ENCODE measurements around the gene CH25H.

The CH25H gene

DNA sequence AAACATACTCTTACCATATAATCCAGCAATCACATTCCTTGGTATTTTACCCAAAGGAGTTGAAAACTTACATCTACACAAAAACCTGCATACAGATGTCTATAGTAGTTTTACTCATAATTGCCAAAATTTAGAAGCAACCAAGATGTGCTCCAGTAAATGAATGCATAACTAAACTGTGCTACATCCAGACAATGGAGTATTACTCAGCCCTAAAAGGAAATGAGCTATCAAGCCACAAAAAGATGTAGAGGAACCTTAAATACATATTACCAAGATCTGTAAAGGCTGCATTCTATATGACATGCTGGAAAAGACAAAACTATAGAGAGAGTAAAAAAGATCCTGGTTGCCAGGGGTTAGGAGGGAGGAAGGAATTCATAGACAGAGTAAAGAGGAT is 21.8 kb upstream of the CH25H start:
- DNase-seq = no peak

DNA sequence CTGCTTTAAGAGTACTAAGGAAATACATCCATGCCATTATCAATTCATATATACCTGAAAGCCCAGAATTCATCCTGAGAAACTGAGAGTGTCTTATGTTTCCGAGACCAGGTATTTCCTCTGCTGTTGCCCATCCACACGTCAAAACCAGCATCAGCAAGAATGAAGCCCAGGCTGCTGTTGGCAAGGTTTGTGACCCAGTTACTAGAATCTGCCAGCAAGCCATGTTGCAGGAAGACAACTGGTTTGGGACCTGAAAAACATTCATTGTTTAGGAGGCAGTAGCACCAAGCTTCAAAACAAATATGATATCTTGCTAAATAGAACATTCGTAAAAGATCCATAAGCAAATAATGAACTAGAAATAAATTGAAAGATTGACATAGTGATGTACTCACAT is 21.0 kb upstream of the CH25H start:
- DNase-seq = no peak

DNA sequence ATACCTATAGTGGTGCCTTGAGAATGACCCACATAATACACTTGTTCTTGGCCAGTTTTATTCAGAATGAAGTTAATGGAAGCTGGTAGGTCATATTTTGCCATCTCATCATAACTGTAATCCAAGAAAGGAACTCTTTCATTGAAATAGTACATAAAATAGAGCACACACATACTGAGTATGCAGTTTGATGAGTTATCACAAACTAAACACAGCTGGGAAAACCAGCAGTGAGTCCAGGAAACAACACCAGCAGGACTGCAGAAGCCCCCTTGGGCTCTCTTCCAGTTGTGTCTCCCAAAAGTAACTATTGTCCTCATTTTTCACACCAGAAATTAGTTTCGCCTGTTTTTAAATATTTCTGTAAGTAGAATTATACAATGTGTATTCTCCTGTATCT is 19.8 kb upstream of the CH25H start:
- DNase-seq = no peak

DNA sequence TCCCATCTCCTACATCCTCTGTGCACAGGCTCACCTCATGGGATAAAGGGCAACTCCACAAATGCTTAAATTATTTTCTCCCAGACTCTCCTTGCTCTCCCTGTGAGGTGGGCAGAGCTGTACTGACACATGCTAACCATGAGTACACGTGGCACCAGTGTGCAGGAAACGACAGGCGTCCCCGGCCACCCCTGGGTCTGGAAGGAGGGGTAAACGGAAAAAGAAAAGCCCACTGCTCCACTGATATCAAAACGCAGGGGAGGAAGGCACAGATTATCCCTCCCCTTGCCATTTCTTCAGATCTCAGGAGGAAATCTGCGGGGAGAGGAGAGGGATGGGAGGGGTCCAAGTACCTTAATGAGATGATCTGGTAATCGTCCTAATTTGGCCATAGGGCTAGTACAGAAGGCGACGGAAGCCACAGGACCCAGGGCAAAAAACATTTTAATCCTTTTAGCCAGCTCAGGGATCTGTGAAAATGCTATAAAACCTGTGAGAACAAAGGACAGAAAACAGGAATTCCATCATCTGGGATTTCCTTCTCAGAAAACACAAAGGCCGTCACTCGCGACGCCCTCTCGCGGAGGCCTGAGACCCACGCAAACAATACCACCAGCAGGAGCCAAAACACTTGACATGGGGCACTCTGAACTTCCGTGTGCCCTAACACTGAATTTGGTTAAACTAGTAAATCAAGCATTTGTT is 17.8 kb upstream of the CH25H start:
- no peak for DNase-seq

DNA sequence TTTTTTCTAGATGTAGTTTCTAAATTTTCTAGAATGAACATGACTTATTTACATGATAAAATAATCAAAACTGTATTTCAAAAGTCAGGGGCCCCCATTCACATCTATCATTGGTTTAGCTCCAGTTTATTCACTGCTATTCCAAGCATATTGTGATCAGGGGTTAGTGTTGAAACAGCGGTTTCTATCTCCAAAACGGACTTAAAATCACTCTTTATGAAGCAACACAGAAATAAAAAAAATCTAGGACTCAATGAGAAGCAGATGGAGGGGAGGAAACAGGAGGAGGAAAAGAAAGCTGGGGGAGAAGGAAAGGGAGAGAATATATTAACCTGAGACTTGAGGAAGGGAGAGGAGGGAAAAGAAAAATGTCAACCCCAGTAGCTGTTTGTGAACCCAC is 14.8 kb upstream of the CH25H start:
- no peak for DNase-seq

DNA sequence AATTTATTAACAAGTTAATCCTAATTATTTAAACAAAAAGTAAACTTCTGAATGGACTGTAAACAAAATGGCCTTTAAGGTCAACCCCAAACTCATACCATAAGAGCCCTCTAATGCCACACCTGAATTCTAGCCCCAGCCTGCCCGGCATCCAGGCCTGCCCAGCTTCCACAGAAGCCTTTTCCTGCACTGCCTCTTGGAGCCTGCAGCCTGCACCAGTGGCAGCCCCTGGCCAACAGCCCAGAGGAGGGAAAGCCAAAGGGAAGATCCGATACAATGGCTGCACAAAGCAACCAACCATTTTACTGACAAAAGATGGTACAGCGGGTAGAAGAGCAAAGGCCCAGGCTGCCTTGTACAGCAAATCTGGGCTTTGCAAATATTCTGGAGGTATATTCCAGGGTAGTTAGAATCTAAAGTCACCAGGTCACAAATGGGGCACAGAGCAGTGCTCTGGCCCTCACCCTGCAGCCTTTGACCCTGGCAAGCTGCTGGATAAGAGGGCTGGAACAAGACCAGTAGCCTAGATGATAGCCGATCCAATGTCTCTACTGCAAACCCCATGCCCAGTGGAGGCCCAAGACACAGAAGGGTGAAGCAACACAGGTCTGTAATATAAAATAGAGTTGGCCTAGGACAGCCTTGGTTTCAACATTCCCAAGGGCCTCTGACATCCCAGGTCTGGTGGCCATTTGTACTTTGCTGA is 12.5 kb upstream of the CH25H start:
- no peak for DNase-seq

DNA sequence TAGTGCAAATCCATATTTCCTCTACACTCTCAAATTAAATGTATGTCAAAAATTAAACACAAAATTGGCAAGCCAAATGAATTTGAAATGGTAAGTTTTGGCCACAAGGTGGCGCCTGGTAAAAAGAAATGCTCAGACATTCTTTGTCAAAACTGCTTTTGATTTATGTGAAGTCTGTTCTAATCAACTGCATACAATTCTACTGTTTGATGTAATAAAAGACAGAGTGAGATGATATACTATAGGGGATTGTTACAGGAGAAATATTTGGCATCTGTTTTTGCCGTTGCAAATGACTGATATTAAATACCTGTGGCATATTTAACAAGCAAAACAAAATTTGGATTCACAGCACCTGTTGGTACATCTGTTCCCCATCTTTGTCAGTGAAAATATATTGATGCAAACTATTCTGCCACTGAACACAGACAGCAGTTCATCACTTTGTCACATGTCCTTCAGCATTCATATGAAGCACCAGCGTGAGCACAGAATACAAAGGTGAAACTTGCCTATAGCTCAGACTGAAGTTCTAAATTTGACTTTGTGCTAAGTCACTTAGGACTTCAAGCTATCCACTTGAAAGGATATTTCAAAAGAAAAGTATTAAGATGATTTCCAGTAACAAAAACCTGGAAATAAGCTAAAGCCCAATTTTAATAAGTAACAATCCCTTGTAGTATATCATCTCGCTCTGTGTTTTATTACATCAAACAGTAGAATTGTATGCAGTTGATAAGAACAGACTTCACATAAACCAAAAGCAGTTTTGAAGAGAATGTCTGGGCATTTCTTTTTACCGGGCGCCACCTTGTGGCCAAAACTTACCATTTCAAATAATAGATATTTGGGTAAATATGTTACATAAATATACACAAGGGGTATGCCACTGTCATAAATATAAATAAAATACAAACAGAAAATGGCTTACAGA is 10.2 kb upstream of the CH25H start:
- peak; percentile 85 for DNase-seq

DNA sequence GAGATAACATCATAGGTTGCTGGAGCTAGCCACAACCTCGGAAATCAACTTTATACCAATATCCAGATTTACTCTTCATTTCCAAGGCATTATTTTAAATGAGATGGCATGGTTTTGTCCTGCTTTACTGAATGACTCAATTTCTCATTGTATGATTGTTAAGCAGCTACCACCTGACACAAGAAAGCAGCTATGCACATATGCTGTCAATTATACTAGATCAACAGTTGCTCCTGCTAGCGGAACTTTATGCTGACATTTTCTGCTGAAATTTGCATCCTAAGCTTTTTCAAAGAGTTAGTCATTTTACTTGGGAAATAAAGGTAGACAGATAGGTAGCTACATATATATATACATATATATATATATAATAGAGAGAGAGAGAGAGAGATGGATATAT is 8.9 kb upstream of the CH25H start:
- DNase-seq = no peak

DNA sequence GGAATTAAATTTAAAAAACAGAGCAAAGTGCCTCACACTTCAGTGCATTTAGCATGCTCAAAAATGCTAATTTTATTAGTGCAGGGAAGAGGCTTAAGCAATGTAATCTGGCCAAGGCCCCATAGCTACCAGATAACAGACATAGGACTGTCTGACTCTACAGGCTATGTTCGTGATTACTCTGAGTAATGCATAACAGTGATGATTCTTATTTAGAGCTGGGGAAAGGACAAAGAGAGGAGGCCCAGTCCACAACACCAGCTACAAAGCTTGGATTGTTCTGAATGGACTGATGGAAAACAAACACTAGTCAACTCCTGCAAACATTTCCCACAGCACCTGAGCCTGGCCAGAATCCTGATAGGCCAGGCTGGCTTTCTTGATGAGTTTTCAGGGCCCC is 8.4 kb upstream of the CH25H start:
- no peak for DNase-seq

DNA sequence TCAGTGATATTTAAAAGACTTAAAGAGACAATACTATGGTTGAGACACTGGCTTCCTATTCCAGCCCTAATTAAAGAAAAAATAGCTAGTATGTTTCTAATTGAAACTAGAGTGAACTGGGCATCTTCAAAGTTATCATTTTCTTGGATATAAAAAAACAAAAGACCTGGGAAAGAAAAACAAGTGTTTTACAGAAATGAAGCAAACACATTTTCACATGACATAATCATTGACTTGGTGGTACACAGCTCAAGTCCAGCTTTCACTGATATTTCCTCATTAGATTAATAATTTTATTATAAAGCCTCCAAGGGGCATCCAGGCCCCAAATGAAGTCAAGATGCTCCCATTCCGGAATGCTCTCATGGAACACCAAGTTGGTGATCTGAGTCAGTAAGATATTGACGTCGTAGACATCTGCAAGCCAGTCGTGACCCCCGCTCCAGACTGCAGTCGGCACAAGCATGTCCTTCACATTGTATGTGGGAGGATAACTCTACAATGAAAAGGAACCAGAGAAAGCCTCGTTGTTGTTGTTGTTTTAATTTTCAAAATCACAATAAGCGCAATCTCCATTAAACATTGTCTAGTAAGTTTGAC is 7.5 kb upstream of the CH25H start:
- no peak for DNase-seq

DNA sequence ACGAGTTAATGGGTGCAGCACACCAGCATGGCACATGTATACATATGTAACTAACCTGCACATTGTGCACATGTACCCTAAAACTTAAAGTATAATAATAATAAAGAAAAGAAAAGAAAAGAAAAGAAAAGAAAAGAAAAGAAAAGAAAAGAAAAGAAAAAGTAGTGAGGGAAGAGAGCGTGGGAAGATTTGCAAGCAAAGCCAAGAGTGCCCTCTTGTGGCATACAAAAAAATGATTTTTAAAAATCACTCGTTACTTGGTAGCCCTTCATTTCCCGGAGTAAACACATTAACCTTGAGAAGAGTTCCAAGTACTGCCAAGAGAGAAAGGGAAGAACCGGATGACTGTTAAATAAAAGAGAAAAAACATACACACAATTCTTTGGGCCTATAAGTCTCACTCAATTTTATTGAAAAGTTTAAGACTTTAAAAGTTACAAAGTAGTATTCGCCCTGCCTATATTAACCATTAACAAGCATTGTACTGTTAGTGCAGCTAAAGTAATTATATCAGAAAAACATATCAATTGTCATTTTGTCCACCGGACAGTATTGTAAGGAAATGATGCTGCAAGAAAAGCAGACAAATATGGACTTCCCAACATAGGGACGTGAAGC is 6.2 kb upstream of the CH25H start:
- DNase-seq = peak; percentile 69

DNA sequence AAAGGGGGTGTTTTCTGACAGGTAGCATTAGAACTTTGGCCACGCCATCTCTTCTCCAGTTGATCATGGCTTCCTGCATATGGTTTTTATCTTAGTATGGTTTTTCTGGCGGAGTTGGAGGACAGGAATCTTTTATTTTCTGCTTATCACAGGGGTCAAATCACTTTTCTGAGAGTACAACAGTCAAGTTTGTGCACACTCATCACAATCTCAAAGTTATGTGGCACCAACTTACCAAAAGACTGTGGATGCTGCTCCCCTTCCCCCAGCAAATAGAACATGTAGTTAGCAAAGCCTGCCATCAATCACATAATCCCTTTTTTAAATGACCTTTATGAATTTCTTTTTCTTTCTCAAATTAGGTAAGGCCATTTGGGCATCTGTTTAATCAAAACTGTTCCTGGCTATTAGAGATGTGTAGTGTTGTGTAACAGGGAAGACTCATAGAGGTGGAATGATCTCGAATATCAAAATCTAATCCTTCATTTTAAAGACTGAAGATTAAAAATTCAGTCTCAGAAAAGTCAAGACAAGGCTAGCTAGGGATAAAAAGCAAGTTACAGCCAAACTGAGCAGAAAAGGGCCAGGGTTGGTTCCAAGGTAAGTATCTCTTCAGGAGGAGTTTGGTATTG is 3.8 kb upstream of the CH25H start:
- DNase-seq = no peak

DNA sequence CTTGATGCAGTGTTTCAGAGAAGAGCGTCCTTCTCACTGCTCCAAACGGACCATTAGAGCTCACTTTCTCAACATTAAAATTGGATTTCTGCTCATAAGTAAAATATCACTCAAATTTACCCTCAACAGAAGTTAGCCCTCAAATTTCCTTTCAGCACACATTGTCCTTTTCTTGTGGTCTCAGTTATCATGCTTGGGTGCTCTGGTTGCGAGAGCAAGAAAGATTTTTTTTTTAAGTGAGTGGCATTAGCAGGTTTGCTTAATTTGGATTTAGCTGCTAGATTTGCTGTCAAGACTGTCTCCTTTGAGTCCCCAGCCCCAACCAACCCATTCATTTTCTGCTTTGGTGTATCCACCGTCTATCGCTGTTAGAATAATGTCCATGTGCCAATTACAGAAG is 2.6 kb upstream of the CH25H start:
- no peak for DNase-seq

DNA sequence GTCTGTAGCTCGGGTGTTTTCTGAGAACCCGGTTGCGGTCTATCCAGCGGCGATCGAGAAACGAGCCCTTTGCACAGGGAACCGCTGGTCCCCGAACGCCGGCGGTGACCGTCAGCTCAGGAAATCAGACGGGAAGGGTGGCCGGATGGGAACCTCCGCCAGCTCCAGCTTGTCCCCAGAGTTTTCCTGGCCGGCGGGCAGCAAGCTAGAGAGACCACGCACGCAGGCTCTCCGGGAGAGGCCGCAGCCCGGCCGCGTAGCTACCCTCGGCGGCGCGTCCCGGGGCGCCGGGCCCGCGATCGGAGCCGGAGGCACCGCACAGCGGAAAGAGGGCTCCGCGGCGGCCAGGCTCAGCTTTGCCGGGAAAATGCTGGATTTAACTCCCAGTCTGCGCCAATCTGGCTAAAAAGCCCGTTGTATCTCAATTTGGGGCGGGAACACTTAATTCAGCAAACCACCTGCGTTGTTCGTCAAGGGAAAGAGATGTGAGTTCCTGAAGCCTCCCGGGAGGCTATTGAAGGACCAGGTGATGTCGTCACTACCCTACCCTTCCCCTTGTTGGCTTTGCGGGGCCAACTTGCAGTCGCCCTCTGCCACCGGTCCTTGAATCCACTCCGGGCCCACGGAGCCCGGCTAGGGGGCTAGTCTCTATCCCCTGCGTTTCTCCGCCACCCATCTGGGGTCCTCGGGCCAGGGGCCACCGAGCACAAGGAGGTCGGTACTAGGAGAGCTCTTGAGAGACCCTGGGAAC is 859 bp upstream of the CH25H start:
- DNase-seq = no peak

DNA sequence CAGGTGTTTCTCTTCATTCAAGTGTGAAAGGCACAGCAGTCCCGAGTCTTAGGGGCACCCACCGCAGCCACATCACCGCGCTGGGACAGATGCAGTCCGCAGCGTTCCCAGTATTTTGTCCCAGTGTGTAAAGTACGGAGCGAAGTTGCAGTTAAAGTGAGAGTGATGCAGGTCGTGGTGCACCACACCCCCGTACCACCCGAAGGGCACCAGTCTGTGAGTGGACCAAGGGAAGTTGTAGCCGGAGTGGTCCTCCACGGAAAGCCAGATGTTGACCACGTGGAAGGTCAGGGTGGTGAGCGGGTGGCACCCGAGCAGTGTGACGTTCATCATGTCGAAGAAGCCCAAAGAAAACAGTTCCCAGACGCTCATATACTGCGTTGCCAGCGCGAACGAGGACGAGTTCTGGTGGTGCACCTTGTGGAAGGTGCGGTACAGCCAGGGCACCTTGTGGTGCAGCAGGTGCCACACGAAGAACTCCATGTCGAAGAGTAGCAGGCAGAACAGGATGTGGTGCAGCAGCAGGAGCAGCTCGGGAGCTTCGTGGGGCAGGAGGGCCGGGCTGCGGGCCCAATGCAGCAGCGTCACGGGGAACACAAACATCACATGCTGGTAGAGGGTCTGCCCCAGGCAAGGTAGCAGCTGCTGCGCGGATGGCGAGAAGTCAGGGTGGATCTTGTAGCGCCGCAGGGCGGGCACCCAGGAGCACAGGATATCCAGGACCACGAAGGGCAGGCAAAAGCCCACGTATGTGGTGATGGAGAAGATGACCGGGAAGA is 526 bp downstream of the CH25H start:
- no peak for DNase-seq

DNA sequence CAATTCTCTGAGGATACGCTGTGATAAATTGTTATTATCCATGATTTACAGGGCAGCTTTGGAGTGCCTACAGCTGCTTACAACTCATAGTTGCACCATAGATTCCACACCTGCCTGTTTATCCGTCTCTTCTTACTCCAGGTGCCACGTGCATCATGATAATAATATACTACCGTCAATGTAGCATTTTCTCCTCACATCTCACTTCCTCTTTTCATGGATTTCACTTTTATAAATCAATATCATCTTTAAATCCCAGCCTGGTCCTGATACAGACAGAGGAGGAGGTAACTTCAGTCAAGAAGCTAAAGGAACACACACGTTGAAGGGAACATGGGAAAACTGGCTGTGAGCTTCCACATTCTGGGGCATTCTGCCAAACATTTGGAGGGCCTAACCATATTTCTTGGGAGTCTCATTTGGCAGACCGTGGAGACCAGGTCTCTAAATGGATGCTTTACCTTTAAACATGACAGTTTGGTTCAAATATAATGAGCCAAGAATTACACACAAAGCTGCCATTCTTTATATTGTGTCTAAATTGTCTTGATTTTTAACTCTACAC is 2.4 kb downstream of the CH25H start:
- DNase-seq = no peak

DNA sequence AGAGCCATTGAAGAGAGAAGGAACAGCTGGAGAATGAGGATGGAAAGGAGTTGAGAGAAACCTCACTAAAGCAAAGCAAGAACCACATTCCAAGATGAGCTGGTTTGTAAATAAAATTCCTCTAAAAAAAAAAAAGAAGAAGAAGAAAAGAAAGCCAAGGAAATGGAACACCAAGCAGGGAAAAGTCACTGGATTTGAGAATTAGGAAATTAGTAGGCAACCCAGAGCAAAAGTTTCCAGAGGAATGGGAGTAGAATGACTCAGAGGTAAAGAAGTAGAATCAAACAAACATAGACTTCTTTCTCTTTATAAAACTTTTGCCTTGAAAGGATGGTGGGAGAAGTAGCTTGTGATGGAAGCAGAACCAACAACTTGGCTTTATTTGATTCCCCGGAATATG is 3.9 kb downstream of the CH25H start:
- no peak for DNase-seq

DNA sequence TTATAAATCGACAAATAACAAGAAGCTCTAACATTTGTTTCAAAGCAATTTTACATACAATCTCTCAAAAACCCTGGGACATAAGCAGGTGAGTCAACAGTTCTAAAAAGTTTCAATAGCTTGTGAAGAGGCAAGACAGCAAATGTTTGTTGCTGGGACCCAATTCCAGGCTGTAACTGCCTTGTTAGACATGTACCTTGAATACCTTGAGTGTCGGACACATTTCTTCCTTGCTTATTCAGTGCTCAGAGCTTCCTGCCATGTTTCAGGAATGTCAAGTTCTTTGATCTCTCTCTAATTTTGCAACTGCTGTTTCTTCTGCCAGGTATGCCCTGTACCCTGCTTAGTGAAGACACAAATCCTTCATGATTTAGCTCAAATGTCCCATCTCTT is 5.1 kb downstream of the CH25H start:
- no peak for DNase-seq

DNA sequence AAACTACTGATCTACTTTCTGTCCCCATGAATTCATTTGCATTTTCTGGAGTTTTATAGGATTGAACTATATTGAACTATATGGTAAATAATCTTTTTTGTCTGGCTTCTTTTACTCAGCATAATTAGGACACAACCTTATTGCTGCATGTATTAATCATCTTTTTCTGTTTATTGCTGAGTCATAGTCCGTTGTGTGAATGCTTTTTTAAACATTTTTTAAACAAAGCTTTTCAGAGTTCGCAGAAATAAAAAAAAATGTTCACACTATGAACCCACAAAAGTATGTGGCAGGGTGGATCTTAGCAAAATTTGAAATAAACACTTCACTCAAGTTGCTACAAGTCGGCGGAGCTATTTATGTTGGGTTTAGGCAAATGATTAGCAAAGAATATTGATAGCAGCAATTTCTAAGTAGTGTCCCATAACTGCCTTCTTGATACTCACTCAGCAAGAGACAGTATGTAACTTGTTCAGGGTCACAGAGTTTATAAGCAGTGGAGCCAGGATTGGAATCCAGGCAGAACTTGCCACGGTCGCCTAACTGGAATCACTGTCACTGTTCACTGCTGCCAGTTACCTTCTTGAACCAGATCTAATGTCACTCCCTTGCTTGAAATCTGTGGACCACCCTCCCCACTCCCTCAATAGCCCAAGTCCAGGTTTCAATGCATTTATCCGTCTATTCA is 5.6 kb downstream of the CH25H start:
- no peak for DNase-seq

DNA sequence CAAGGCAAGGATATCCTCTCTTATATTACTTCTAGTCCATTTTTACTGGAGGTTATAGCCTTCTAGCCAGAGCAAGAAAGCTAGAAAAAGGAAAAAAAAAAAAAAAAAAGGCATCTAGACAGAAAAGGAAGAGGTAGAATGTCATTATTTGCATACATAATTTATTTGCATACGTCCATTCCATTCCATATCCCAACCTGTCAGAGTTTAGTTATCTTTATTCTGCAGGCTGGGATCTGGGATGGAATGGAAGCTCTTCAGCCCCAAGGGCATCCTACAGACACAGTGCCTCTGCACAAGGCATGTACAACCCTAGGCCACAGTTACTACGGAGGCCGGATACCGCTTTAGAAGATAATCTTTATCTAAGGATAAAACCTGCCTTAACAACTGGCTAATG is 9.6 kb downstream of the CH25H start:
- no peak for DNase-seq
